Activated T-helper 2 cell treated with anti-CD3 and anti-CD28 coated beads, Interferon-gamma antibody, Interleukin-2, Interleukin-4, amounts not matched to agents 10 μg/mL and 5 μg/mL and 100 μg/mL, durations not matched to agents 14 hours and 24 hours and 36 hours (primary cell): ENCODE results near the gene NUDT17. TPM values are rescaled to one million over a fixed set of nuclear protein-coding genes. Genes with fewer than 3 reads are reported as not detected.

Source experiments
- total RNA-seq: library from RNA; stranded (reverse); gene quantifications from 2 replicates; pipeline ENCODE4 v1.2.3, GENCODE V29; 2022

Gene NUDT17
- total RNA-seq, 1 donor from 2014 or later, result 3.4 TPM

Other genes with a start within 250 kb of the NUDT17 start
- 28.9 and 30.0 TPM in 2 replicates for gene GPR89A, start 237.6 kb upstream of the NUDT17 start, total RNA-seq
- 0.21 TPM in 1 of 2 replicates, not detected in the other for gene PDZK1, start 138.3 kb upstream of the NUDT17 start, total RNA-seq
- gene CD160, start 126.1 kb upstream of the NUDT17 start, total RNA-seq, result not detected in 2 replicates
- gene RNF115, start 21.5 kb upstream of the NUDT17 start, total RNA-seq, result 15.5 TPM in 2 replicates
- 31.6 and 33.4 TPM in 2 replicates for gene POLR3C, start 21.4 kb upstream of the NUDT17 start, total RNA-seq
- gene PIAS3, start 13.5 kb downstream of the NUDT17 start, total RNA-seq, result 21.1 and 21.3 TPM in 2 replicates
- gene ANKRD35, start 40.2 kb downstream of the NUDT17 start, total RNA-seq, result 0.23 and 0.37 TPM in 2 replicates
- gene ITGA10, start 64.4 kb downstream of the NUDT17 start, total RNA-seq, result 0.89 and 1.1 TPM in 2 replicates
- gene PEX11B, start 73.1 kb downstream of the NUDT17 start, total RNA-seq, result 22.1 and 23.4 TPM in 2 replicates
- gene RBM8A, start 81.9 kb downstream of the NUDT17 start, total RNA-seq, result 270 and 287 TPM in 2 replicates
- gene LIX1L, start 112.4 kb downstream of the NUDT17 start, total RNA-seq, result 38.1 and 39.4 TPM in 2 replicates
- 4.1 TPM in 2 replicates for gene ANKRD34A, start 118.9 kb downstream of the NUDT17 start, total RNA-seq
- gene POLR3GL, start 119.1 kb downstream of the NUDT17 start, total RNA-seq, result 13.2 and 14.7 TPM in 2 replicates
- gene TXNIP, start 150.9 kb downstream of the NUDT17 start, total RNA-seq, result 37.8 and 39.1 TPM in 2 replicates
- gene HJV, start 176.1 kb downstream of the NUDT17 start, total RNA-seq, result not detected in 2 replicates